Measurements from ENCODE around the gene POMP. TPM values are rescaled to one million over a fixed set of nuclear protein-coding genes. Genes with fewer than 3 reads are reported as not detected.

Gene POMP
- total and polyA plus RNA-seq, 2 of the 4 experiments (the other 2 are of a cell fraction), result 60.2 to 68.4 TPM

- ChIA-PET POLR2A (ENCODE audit: unreplicated experiment) (no interaction called here), CTCF (no interaction called here)
- intact Hi-C loops (cut with micrococcal nuclease), result no loop called here
- Histone ChIP-seq H3K56ac (ENCODE audit: extremely low read depth, insufficient read depth, low read length) (no peak overlapping the region), H4K91ac (ENCODE audit: insufficient read depth, low read depth, low read length) (no peak overlapping the region), H3K9me3 (ENCODE audit: control insufficient read depth, insufficient read depth, low read length) (no peaks in the 10 kb centered on the region), H3K4me3 (ENCODE audit: insufficient read depth, low read depth, low read length) (no peak overlapping the region), H2BK15ac (ENCODE audit: low read depth, low read length) (no peak overlapping the region), H4K8ac (ENCODE audit: low read depth in 2 of 2, low read length in 2 of 2) (no peak overlapping the region), H3K27me3 (ENCODE audit: control insufficient read depth, insufficient read depth, low read length) (no peaks in the 10 kb centered on the region), H4K5ac (ENCODE audit: low read depth, low read length) (no peak overlapping the region), H4K20me1 (ENCODE audit: insufficient read depth, low read length) (no peaks in the 10 kb centered on the region), H3K23ac (ENCODE audit: low read depth, low read length) (no peak overlapping the region), H3K9me1 (ENCODE audit: insufficient read depth, low read length) (no peaks in the 10 kb centered on the region), H3K79me1 (ENCODE audit: low read depth in 1 of 2, low read length in 2 of 2) (no peaks in the 10 kb centered on the region), H3K18ac (ENCODE audit: low read depth, low read length) (no peak overlapping the region), H2BK20ac (ENCODE audit: low read depth, low read length) (no peak overlapping the region), H2BK120ac (ENCODE audit: low read depth, low read length) (no peak overlapping the region), H3K14ac (replicated peaks; ENCODE audit: low read depth, low read length) (no peak overlapping the region), H2AK5ac (ENCODE audit: low read depth, low read length) (no peak overlapping the region), H2BK5ac (ENCODE audit: low read depth, low read length, poor library complexity, severe bottlenecking) (no peak overlapping the region), H3K27ac (ENCODE audit: insufficient read depth, low read length) (no peak overlapping the region), H3K4me2 (ENCODE audit: low read depth, low read length) (no peak overlapping the region), H3K4ac (ENCODE audit: low read depth, low read length) (no peak overlapping the region), H3K9ac (ENCODE audit: low read depth, low read length) (no peak overlapping the region), H3K4me1 (ENCODE audit: control insufficient read depth, insufficient read depth, low read length) (no peaks in the 10 kb centered on the region), H3K36me3 (ENCODE audit: control insufficient read depth, insufficient read depth, low read length) (peaks cover 2% of the 10 kb centered on the region), H2AFZ (replicated peaks; ENCODE audit: low read length, poor library complexity) (peak overlapping the region; percentile 65), H2AK9ac (replicated peaks; ENCODE audit: low read depth, low read length, poor library complexity) (no peak overlapping the region)
- no CpG with 5 or more reads among the region's 7 CpGs for WGBS, 2 experiments (ENCODE audit: extremely low coverage in 2 of 2, insufficient read length in 1 of 2)
- no TSS peak for BruUV-seq (replicated peaks)
- TF ChIP-seq FOS (IDR thresholded peaks at IDR 0.05; ENCODE audit: low read depth, low read length) (no peak), RCOR1 (IDR thresholded peaks at IDR 0.05; ENCODE audit: insufficient replicate concordance, low read length) (no peak)
- dilution Hi-C loops (cut with HindIII; ENCODE audit: low sequenced_read_pairs, unreplicated experiment), result no loop called here
- DNase-seq, result no peak
- in situ Hi-C loops (cut with MboI; ENCODE audit: low sequenced_read_pairs), result no loop called here
- ATAC-seq (ENCODE audit: low read depth), result no peak
Measured at GRCh38 chr13:28684257-28684656, 25.3 kb downstream of the POMP start.

Measured in IMR-90 (cell line).